GM18508 (cell line): Measurements from ENCODE around the gene DPPA5.
"Not testable (repeated sequence)": the region's sequence is repeated elsewhere in the genome, so short reads cannot be mapped to it uniquely, and the experiment has no call there.

Experiments used
- ATAC-seq: cut with Tn5 transposase; IDR thresholded peaks from one replicate; pipeline ENCODE4 v1.9.1; 2021; ENCODE audit warnings: moderate number of reproducible peaks; ENCODE audit not compliant: insufficient read depth, unreplicated experiment

DPPA5 gene

DNA sequence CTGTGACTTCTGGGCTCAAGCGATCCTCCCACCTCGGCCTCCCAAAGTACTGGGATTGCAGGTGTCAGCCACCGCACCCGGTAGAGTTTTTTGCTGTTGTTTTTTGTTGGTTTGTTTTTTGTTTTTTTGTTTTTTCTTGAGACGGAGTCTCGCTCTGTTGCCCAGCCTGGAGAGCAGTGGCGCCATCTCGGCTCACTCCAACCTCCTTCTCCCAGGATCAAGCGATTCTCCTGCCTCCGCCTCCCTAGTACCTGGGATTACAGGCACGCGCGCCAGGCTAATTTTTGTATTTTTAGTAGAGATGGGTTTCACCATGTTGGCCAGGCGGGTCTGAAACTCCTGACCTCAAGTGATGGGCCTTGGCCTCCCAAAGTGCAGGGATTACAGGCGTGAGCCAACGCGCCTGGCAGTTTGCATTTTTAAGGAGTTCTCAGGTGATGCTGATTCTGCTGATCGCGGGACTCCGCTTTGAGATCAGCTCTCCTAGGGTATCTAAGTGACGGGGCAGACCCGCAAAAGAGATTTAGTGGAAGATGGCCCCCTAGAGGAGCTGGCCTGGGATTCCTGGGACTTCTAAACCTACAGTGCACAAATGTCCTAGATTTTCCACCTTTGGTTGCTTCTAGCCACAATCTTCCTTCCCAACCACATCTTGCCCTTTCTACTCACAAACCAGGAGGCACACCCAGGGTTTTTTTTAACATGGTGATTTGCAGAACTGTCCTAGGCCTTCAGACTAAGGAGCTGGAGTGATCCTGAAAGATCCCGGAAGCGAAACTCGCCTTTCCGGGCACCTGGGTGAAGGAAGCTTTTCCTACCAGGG lies 45.2 kb downstream of the DPPA5 start:
- ATAC-seq, result no peak

DNA sequence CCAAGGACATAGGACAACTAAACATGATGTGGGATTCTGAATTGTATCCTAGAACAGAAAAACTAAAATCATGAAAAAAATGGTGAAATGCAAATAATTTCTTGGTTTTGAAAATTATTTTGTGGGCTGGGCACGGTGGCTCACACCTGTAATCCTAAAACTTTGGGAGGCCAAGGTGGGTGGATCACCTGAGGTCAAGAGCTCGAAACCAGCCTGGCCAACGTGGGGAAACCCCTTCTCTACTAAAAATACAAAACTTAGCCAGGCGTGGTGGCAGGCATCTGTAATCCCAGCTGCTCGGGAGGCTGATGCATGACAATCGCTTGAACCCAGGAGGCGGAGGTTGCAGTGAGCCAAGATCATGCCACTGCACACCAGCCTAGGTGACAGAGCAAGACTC lies 50.3 kb downstream of the DPPA5 start:
- ATAC-seq, result not testable (repeated sequence)
